ES-I3 (cell line): ENCODE measurements around the gene FOXC2.
A peak's percentile ranks its signal among the peaks of the same experiment; 100 is the strongest.
"Not testable (repeated sequence)": the region's sequence is repeated elsewhere in the genome, so short reads cannot be mapped to it uniquely, and the experiment has no call there.

Experiments used
- H3K36me3 ChIP-seq: 2 replicates; pipeline ENCODE4 v1.6.1; 2013; ENCODE audit warnings: mild to moderate bottlenecking, low read length, control low read depth, moderate library complexity; ENCODE audit not compliant: insufficient read depth
- H3K4me1 ChIP-seq: 2 replicates; pipeline ENCODE4 v1.6.1; 2013; ENCODE audit warnings: mild to moderate bottlenecking, control low read depth, low read length; ENCODE audit not compliant: insufficient read depth
- H3K9ac ChIP-seq: 2 replicates; pipeline ENCODE4 v1.6.1; 2013; ENCODE audit warnings: low read depth, mild to moderate bottlenecking, low read length, moderate library complexity
- H3K9me3 ChIP-seq: 2 replicates; pipeline ENCODE4 v1.6.1; 2013; ENCODE audit warnings: mild to moderate bottlenecking, low read length, moderate library complexity; ENCODE audit not compliant: control insufficient read depth, insufficient read depth

The FOXC2 gene

GRCh38 chr16:86578611-86579267, 12.1 kb downstream of the FOXC2 start:
- no peaks in the 10 kb centered on the region; the same call in 1 of the 2 replicates for H3K36me3 ChIP-seq
- peaks cover 6% of the 10 kb centered on the region for H3K4me1 ChIP-seq
- no peaks in the 10 kb centered on the region for H3K9me3 ChIP-seq
- H3K9ac ChIP-seq, result peak overlapping the region; percentile 83

- Histone ChIP-seq H3K9ac (peak overlapping the region; percentile 83), H3K9me3 (no peaks in the 10 kb centered on the region), H3K4me1 (no peaks in the 10 kb centered on the region; the same call in 1 of the 2 replicates), H3K36me3 (no peaks in the 10 kb centered on the region; the same call in 1 of the 2 replicates)
Observed at GRCh38 chr16:86579268-86580062, 12.8 kb downstream of the FOXC2 start.

- no peaks in the 10 kb centered on the region; the same call in 1 of the 2 replicates for H3K4me1 ChIP-seq
- peak overlapping the region; percentile 83; the same call in 1 of the 2 replicates for H3K9ac ChIP-seq
- no peaks in the 10 kb centered on the region for H3K9me3 ChIP-seq
- no peaks in the 10 kb centered on the region; the same call in 1 of the 2 replicates for H3K36me3 ChIP-seq
Observed at GRCh38 chr16:86580063-86580790, 13.6 kb downstream of the FOXC2 start.

GRCh38 chr16:86580791-86581170, 14.2 kb downstream of the FOXC2 start:
- Histone ChIP-seq H3K9me3 (no peaks in the 10 kb centered on the region), H3K4me1 (no peaks in the 10 kb centered on the region; the same call in 1 of the 2 replicates), H3K9ac (no peak overlapping the region), H3K36me3 (no peaks in the 10 kb centered on the region; the same call in 1 of the 2 replicates)

- no peaks in the 10 kb centered on the region; the same call in 1 of the 2 replicates for H3K4me1 ChIP-seq
- H3K9ac ChIP-seq, result no peak overlapping the region
Observed at GRCh38 chr16:86581458-86581857, 14.8 kb downstream of the FOXC2 start.

GRCh38 chr16:86584071-86584685, 17.5 kb downstream of the FOXC2 start:
- Histone ChIP-seq H3K9ac (no peak overlapping the region), H3K4me1 (no peaks in the 10 kb centered on the region), H3K9me3 (no peaks in the 10 kb centered on the region)

More at GRCh38 chr16:86581458-86581857, 14.8 kb downstream of the FOXC2 start:
- H3K9me3 ChIP-seq, result no peaks in the 10 kb centered on the region
- H3K36me3 ChIP-seq, result no peaks in the 10 kb centered on the region; the same call in 1 of the 2 replicates

GRCh38 chr16:86584726-86585721, 18.4 kb downstream of the FOXC2 start:
- H3K9ac ChIP-seq, result no peak overlapping the region
- no peaks in the 10 kb centered on the region for H3K9me3 ChIP-seq
- H3K36me3 ChIP-seq, result no peaks in the 10 kb centered on the region; the same call in none of the 2 replicates
- no peaks in the 10 kb centered on the region; the same call in 1 of the 2 replicates for H3K4me1 ChIP-seq

More at GRCh38 chr16:86584071-86584685, 17.5 kb downstream of the FOXC2 start:
- no peaks in the 10 kb centered on the region; the same call in 1 of the 2 replicates for H3K36me3 ChIP-seq

GRCh38 chr16:86585821-86586611, 19.4 kb downstream of the FOXC2 start:
- Histone ChIP-seq H3K9ac (no peak overlapping the region), H3K9me3 (no peaks in the 10 kb centered on the region), H3K4me1 (peaks cover 5% of the 10 kb centered on the region; the same call in 1 of the 2 replicates), H3K36me3 (no peaks in the 10 kb centered on the region; the same call in none of the 2 replicates)

- Histone ChIP-seq H3K4me1 (peaks cover 5% of the 10 kb centered on the region; the same call in 1 of the 2 replicates), H3K9ac (no peak overlapping the region), H3K9me3 (no peaks in the 10 kb centered on the region)
Observed at GRCh38 chr16:86587487-86587886, 20.9 kb downstream of the FOXC2 start.

GRCh38 chr16:86587955-86588354, 21.3 kb downstream of the FOXC2 start:
- H3K4me1 ChIP-seq, H3K9ac ChIP-seq: not testable (repeated sequence)

More at GRCh38 chr16:86587487-86587886, 20.9 kb downstream of the FOXC2 start:
- H3K36me3 ChIP-seq, result no peaks in the 10 kb centered on the region; the same call in none of the 2 replicates

GRCh38 chr16:86590501-86591144, 24.0 kb downstream of the FOXC2 start:
- Histone ChIP-seq H3K36me3 (no peaks in the 10 kb centered on the region; the same call in none of the 2 replicates), H3K9me3 (no peaks in the 10 kb centered on the region), H3K9ac (no peak overlapping the region), H3K4me1 (peaks cover 5% of the 10 kb centered on the region; the same call in 1 of the 2 replicates)

More at GRCh38 chr16:86587955-86588354, 21.3 kb downstream of the FOXC2 start:
- not testable (repeated sequence) for H3K36me3 ChIP-seq, H3K9me3 ChIP-seq

GRCh38 chr16:86591270-86591669, 24.6 kb downstream of the FOXC2 start:
- Histone ChIP-seq H3K9ac (no peak overlapping the region), H3K9me3 (no peaks in the 10 kb centered on the region), H3K4me1 (peaks cover 5% of the 10 kb centered on the region; the same call in 1 of the 2 replicates), H3K36me3 (no peaks in the 10 kb centered on the region; the same call in none of the 2 replicates)
